ENCODE data around the gene HBS1L.

HBS1L gene

GRCh38 chr6:135054569-135055498 is at the start of gene HBS1L:
Gene HBS1L (minus strand): TSS chr6:135054822. CDS start chr6:135054691, 131 bp downstream.
- DNase-seq (ENCODE audit: low spot score), result peak; percentile 99

- DNase-seq (ENCODE audit: low spot score), result no peak
Observed at GRCh38 chr6:135104199-135104598, 49.6 kb upstream of the HBS1L start.

- no peak for DNase-seq (ENCODE audit: low spot score)
Observed at GRCh38 chr6:135102191-135102590, 47.6 kb upstream of the HBS1L start.

GRCh38 chr6:135097172-135097571 is 42.5 kb upstream of the HBS1L start:
- DNase-seq (ENCODE audit: low spot score), result no peak

- no peak for DNase-seq (ENCODE audit: low spot score)
Observed at GRCh38 chr6:135096403-135097130, 41.9 kb upstream of the HBS1L start.

- DNase-seq (ENCODE audit: low spot score), result no peak
Observed at GRCh38 chr6:135095716-135096115, 41.1 kb upstream of the HBS1L start.

- peak; percentile 85 for DNase-seq (ENCODE audit: low spot score)
Observed at GRCh38 chr6:135094403-135094821, 39.8 kb upstream of the HBS1L start.

GRCh38 chr6:135093578-135093977 is 39.0 kb upstream of the HBS1L start:
- DNase-seq (ENCODE audit: low spot score), result no peak

GRCh38 chr6:135092724-135093123 is 38.1 kb upstream of the HBS1L start:
- no peak for DNase-seq (ENCODE audit: low spot score)

- no peak for DNase-seq (ENCODE audit: low spot score)
Observed at GRCh38 chr6:135090819-135091218, 36.2 kb upstream of the HBS1L start.

- no peak for DNase-seq (ENCODE audit: low spot score)
Observed at GRCh38 chr6:135089901-135090300, 35.3 kb upstream of the HBS1L start.

GRCh38 chr6:135088818-135089809 is 34.5 kb upstream of the HBS1L start:
- peak; percentile 45 for DNase-seq (ENCODE audit: low spot score)

GRCh38 chr6:135088281-135088680 is 33.7 kb upstream of the HBS1L start:
- no peak for DNase-seq (ENCODE audit: low spot score)

GRCh38 chr6:135087803-135088202 is 33.2 kb upstream of the HBS1L start:
- peak; percentile 73 for DNase-seq (ENCODE audit: low spot score)

- no peak for DNase-seq (ENCODE audit: low spot score)
Observed at GRCh38 chr6:135087403-135087802, 32.8 kb upstream of the HBS1L start.

GRCh38 chr6:135086414-135086764 is 31.8 kb upstream of the HBS1L start:
- DNase-seq (ENCODE audit: low spot score), result no peak

- DNase-seq (ENCODE audit: low spot score), result no peak
Observed at GRCh38 chr6:135085700-135086413, 31.2 kb upstream of the HBS1L start.

- DNase-seq (ENCODE audit: low spot score), result no peak
Observed at GRCh38 chr6:135084916-135085269, 30.3 kb upstream of the HBS1L start.

GRCh38 chr6:135084001-135084915 is 29.6 kb upstream of the HBS1L start:
- no peak for DNase-seq (ENCODE audit: low spot score)

GRCh38 chr6:135081966-135082365 is 27.3 kb upstream of the HBS1L start:
- DNase-seq (ENCODE audit: low spot score), result no peak
